ENCODE results near the gene WDR93.
A peak's percentile ranks its signal among the peaks of the same experiment; 100 is the strongest.

Gene WDR93

GRCh38 chr15:89690276-89691218 lies at the start of gene WDR93, which contains the start of gene PEX11A:
Gene WDR93, plus strand, starts transcription at chr15:89690811. Its CDS starts 10,936 bp downstream, at chr15:89701747.
Gene PEX11A, minus strand, starts transcription at chr15:89690754. Its CDS starts 122 bp downstream, at chr15:89690632.
- peak; percentile 9 for DNase-seq

GRCh38 chr15:89641053-89641452 lies 49.6 kb upstream of the WDR93 start:
- no peak for DNase-seq

GRCh38 chr15:89642106-89642505 lies 48.5 kb upstream of the WDR93 start:
- DNase-seq = no peak

GRCh38 chr15:89645680-89646079 lies 44.9 kb upstream of the WDR93 start:
- DNase-seq = no peak

- DNase-seq = no peak
These were observed 44.0 kb upstream of the WDR93 start for GRCh38 chr15:89646416-89647141.

GRCh38 chr15:89647191-89647851 lies 43.3 kb upstream of the WDR93 start:
- no peak for DNase-seq

GRCh38 chr15:89648106-89649012 lies 42.3 kb upstream of the WDR93 start:
- DNase-seq = no peak

- no peak for DNase-seq
These were observed 41.5 kb upstream of the WDR93 start for GRCh38 chr15:89649013-89649625.

- no peak for DNase-seq
These were observed 40.9 kb upstream of the WDR93 start for GRCh38 chr15:89649716-89650115.

- no peak for DNase-seq
These were observed 38.5 kb upstream of the WDR93 start for GRCh38 chr15:89652131-89652530.

- DNase-seq = no peak
These were observed 37.9 kb upstream of the WDR93 start for GRCh38 chr15:89652666-89653065.

- no peak for DNase-seq
These were observed 37.0 kb upstream of the WDR93 start for GRCh38 chr15:89653578-89653977.

- DNase-seq = no peak
These were observed 36.3 kb upstream of the WDR93 start for GRCh38 chr15:89654301-89654761.

GRCh38 chr15:89654847-89655805 lies 35.5 kb upstream of the WDR93 start, which contains the start of gene KIF7:
Gene KIF7, minus strand, starts transcription at chr15:89655467. Its CDS starts 2,537 bp downstream, at chr15:89652930.
- no peak for DNase-seq

GRCh38 chr15:89656116-89656815 lies 34.3 kb upstream of the WDR93 start:
- no peak for DNase-seq

GRCh38 chr15:89657686-89658200 lies 32.9 kb upstream of the WDR93 start:
- DNase-seq = no peak

GRCh38 chr15:89659295-89659694 lies 31.3 kb upstream of the WDR93 start:
- no peak for DNase-seq

GRCh38 chr15:89660556-89660955 lies 30.1 kb upstream of the WDR93 start:
- no peak for DNase-seq

GRCh38 chr15:89662893-89663626 lies 27.6 kb upstream of the WDR93 start:
- peak; percentile 69 for DNase-seq

Data from amniotic stem cell (primary cell).